ENCODE results near the gene PAQR8. TPM values are rescaled to one million over a fixed set of nuclear protein-coding genes. Genes with fewer than 3 reads are reported as not detected.
A peak's percentile ranks its signal among the peaks of the same experiment; 100 is the strongest.

PAQR8 gene
- total and polyA plus RNA-seq, 2 of the 4 experiments (the other 2 are of a cell fraction), result 1.4 to 1.6 TPM

GRCh38 chr6:52416629-52417151, 54.7 kb downstream of the PAQR8 start:
- ATAC-seq (ENCODE audit: low read depth) (peak; percentile 15), DNase-seq (peak; percentile 73)
- H4K91ac ChIP-seq (ENCODE audit: insufficient read depth, low read depth, low read length), result no peak overlapping the region; the same call in 1 of the 2 replicates
- no peak overlapping the region for H4K5ac ChIP-seq (ENCODE audit: low read depth, low read length)
- H3K9ac ChIP-seq (ENCODE audit: low read depth, low read length), result no peak overlapping the region
- H2AFZ ChIP-seq (replicated peaks; ENCODE audit: low read length, poor library complexity), result peak overlapping the region; percentile 68
- peak overlapping the region; percentile 79; the same call in 1 of the 2 replicates for H2AK5ac ChIP-seq (ENCODE audit: low read depth, low read length)
- no peaks in the 10 kb centered on the region for H3K9me3 ChIP-seq (ENCODE audit: control insufficient read depth, insufficient read depth, low read length)
- H2AK9ac ChIP-seq (replicated peaks; ENCODE audit: low read depth, low read length, poor library complexity), result no peak overlapping the region
- no peak overlapping the region for H3K4me2 ChIP-seq (ENCODE audit: low read depth, low read length)
- no TSS peak for BruUV-seq (replicated peaks)
- no CpG with 5 or more reads among the region's 1 CpG for WGBS, 2 experiments (ENCODE audit: extremely low coverage in 2 of 2, insufficient read length in 1 of 2)
- no peaks in the 10 kb centered on the region for H4K20me1 ChIP-seq (ENCODE audit: insufficient read depth, low read length)
- H3K27me3 ChIP-seq (ENCODE audit: control insufficient read depth, insufficient read depth, low read length), result no peaks in the 10 kb centered on the region
- H3K9me1 ChIP-seq (ENCODE audit: insufficient read depth, low read length), result peaks cover 13% of the 10 kb centered on the region
- peak overlapping the region; percentile 77; the same call in 1 of the 2 replicates for H3K4ac ChIP-seq (ENCODE audit: low read depth, low read length)
- H2BK20ac ChIP-seq (ENCODE audit: low read depth, low read length), result peak overlapping the region; percentile 83
- no peak overlapping the region; the same call in 2 of the 3 replicates for H2BK15ac ChIP-seq (ENCODE audit: low read depth, low read length)
- no peak overlapping the region for H3K14ac ChIP-seq (replicated peaks; ENCODE audit: low read depth, low read length)
- in situ Hi-C loops (cut with MboI; ENCODE audit: low sequenced_read_pairs), result loop anchor here (5.0 kb wide), 2 partner anchors 181 to 246 kb away; no protein-coding TSS in a partner anchor
- no peak overlapping the region for H3K56ac ChIP-seq (ENCODE audit: extremely low read depth, insufficient read depth, low read length)
- H3K23ac ChIP-seq (ENCODE audit: low read depth, low read length), result no peak overlapping the region
- peak overlapping the region; percentile 38; the same call in 1 of the 2 replicates for H3K27ac ChIP-seq (ENCODE audit: insufficient read depth, low read length)
- CTCF ChIA-PET, result interaction anchor here (0.7 to 2.6 kb wide), 12 partner anchors 9 to 246 kb away, joined by 3 to 23 read pairs (median 3); partner anchors contain the start of gene MCM3
- H2BK5ac ChIP-seq (ENCODE audit: low read depth, low read length, poor library complexity, severe bottlenecking), result peak overlapping the region; percentile 82
- peak overlapping the region; percentile 80 for H2BK120ac ChIP-seq (ENCODE audit: low read depth, low read length)
- POLR2A ChIA-PET (ENCODE audit: unreplicated experiment), result no interaction called here
- no peaks in the 10 kb centered on the region for H3K36me3 ChIP-seq (ENCODE audit: control insufficient read depth, insufficient read depth, low read length)
- intact Hi-C loops (cut with micrococcal nuclease), result loop anchor here (1.0 to 2.0 kb wide), 3 partner anchors 160 to 460 kb away; no protein-coding TSS in a partner anchor
- no peak overlapping the region; the same call in 1 of the 2 replicates for H3K18ac ChIP-seq (ENCODE audit: low read depth, low read length)
- peaks cover 9 to 20% of the 10 kb centered on the region in 2 experiments; a peak in 3 of 4 replicates for H3K79me1 ChIP-seq (ENCODE audit: low read depth in 1 of 2, low read length in 2 of 2)
- TF ChIP-seq NFE2L2 (IDR thresholded peaks at IDR 0.05; ENCODE audit: low read depth, low read length), result no peak
- peak; percentile 87 for TF ChIP-seq CTCF (conservative IDR thresholded peaks at IDR 0.05; ENCODE audit: low read depth, low read length)
- no peak for TF ChIP-seq BHLHE40 (IDR thresholded peaks at IDR 0.05; ENCODE audit: low read depth, low read length)
- peak; percentile 55; the same call in 1 of the 2 replicates for TF ChIP-seq CEBPB (IDR thresholded peaks at IDR 0.05; ENCODE audit: low read depth, low read length)
- no peak for TF ChIP-seq ELK1 (IDR thresholded peaks at IDR 0.05; ENCODE audit: borderline replicate concordance, low read depth, low read length)
- peak; percentile 93 for TF ChIP-seq SMC3 (IDR thresholded peaks at IDR 0.05; ENCODE audit: low read depth, low read length)
- TF ChIP-seq MXI1 (IDR thresholded peaks at IDR 0.05; ENCODE audit: borderline replicate concordance, low read depth, low read length), result no peak
- peak; percentile 92 for TF ChIP-seq RAD21 (IDR thresholded peaks at IDR 0.05; ENCODE audit: low read length)
- dilution Hi-C loops (cut with HindIII; ENCODE audit: low sequenced_read_pairs, unreplicated experiment), result loop anchor here (25.0 kb wide), 1 partner anchor 246 kb away; the partner anchor contains the start of gene TMEM14A
- H3K4me3 ChIP-seq (ENCODE audit: insufficient read depth, low read depth, low read length), result no peak overlapping the region
- H3K4me1 ChIP-seq (ENCODE audit: control insufficient read depth, insufficient read depth, low read length), result peaks cover 11% of the 10 kb centered on the region
- peak overlapping the region in 1 of 2 experiments; percentile 38; a peak in 1 of 4 replicates for H4K8ac ChIP-seq (ENCODE audit: low read depth in 2 of 2, low read length in 2 of 2)
